K562 (cell line): ENCODE data around the gene ZFAND2B. TPM values are rescaled to one million over a fixed set of nuclear protein-coding genes. Genes with fewer than 3 reads are reported as not detected.

Source experiments
- ATAC-seq: fragments of 200-7000 bp; cut with Tn5 transposase; 3 replicates; pipeline ENCODE4 v1.9.1; 2020; ENCODE audit warnings: moderate library complexity
- BruUV-seq: library from RNA; stranded (reverse); fragments of 400-500 nt; replicated peaks from 2 replicates; lab custom pipeline; 2021; lab: Mats Ljungman, UMichigan
- CTCF ChIA-PET: fragments of 300-600 bp; formaldehyde crosslinking; extraction: SDS; loops from one replicate; lab custom pipeline; 2021; ENCODE audit warnings: low intra/inter-chr PET ratio; lab: Yijun Ruan, JAX
- POLR2A ChIA-PET: fragments of 300-600, 350-650 bp; sonication (Branson Sonifier 250); formaldehyde crosslinking; extraction: SDS; loops from one replicate; lab custom pipeline; 2021; ENCODE audit warnings: antibody characterized with exemption, inconsistent platforms; lab: Yijun Ruan, JAX
- DNase-seq, 4 experiments: peaks; one replicate each; pipeline versions ENCODE4 v3.0.0 to v3.0.0-alpha.2; 2011 to 2018; ENCODE audit warnings: low spot score in 3 of 4, mixed read lengths in 3 of 4; ENCODE audit errors: extremely low read depth in 1 of 4
- FAIRE-seq: peaks from 2 replicates; lab custom pipeline; 2011; peaks lifted over from hg19 to GRCh38; lab: Jason Lieb, UNC
- H2AFZ ChIP-seq: 2 replicates; pipeline ENCODE4 v1.6.0; 2011; ENCODE audit warnings: low read depth, low read length, control low read depth, inconsistent platforms
- H3K27ac ChIP-seq: fragments of 200-600 bp; 3 replicates; pipeline ENCODE4 v1.8.0; 2011; ENCODE audit warnings: low read depth, mild to moderate bottlenecking, control low read depth, inconsistent platforms, low read length, moderate library complexity, mixed read lengths; ENCODE audit errors: extremely low read depth
- H3K27me3 ChIP-seq, 2 experiments: fragments of 300-600 bp in 1 of 2; 2 replicates in 1 of 2; 3 replicates in 1 of 2; pipeline versions ENCODE4 v1.6.0 to v1.8.0; 2011; ENCODE audit warnings: inconsistent platforms in 2 of 2, low read length in 2 of 2, mild to moderate bottlenecking in 1 of 2, mixed read lengths in 1 of 2, moderate library complexity in 1 of 2; ENCODE audit not compliant: control insufficient read depth in 2 of 2, insufficient read depth in 2 of 2
- H3K36me3 ChIP-seq: fragments of 300-600 bp; 3 replicates; pipeline ENCODE4 v1.8.0; 2011; ENCODE audit warnings: mild to moderate bottlenecking, low read length, inconsistent platforms; ENCODE audit not compliant: control insufficient read depth, insufficient read depth
- H3K4me1 ChIP-seq, 2 experiments: fragments of 200-600 bp in 1 of 2; replicated peaks in 1 of 2; 2 replicates in 1 of 2; 3 replicates in 1 of 2; pipeline versions ENCODE4 v1.5.1 to v1.8.0; 2011; ENCODE audit warnings: inconsistent platforms in 2 of 2, low read length in 2 of 2, mild to moderate bottlenecking in 1 of 2, mixed read lengths in 1 of 2, moderate library complexity in 1 of 2; ENCODE audit not compliant: control insufficient read depth in 2 of 2, insufficient read depth in 2 of 2
- H3K4me2 ChIP-seq: 2 replicates; pipeline ENCODE4 v1.6.1; 2011; ENCODE audit warnings: low read length, control low read depth, inconsistent platforms, mixed read lengths; ENCODE audit not compliant: insufficient read depth
- H3K4me3 ChIP-seq: fragments of 200-600 bp; sonication (generic), shearing (Covaris generic); 2 replicates; pipeline ENCODE4 v1.5.1; 2016; ENCODE audit warnings: control low read depth, inconsistent platforms
- H3K79me2 ChIP-seq: fragments of 200-600 bp; 3 replicates; pipeline ENCODE4 v1.8.0; 2011; ENCODE audit warnings: low read length, inconsistent platforms; ENCODE audit not compliant: control insufficient read depth, insufficient read depth
- H3K9ac ChIP-seq, 2 experiments: 2 replicates each; pipeline versions ENCODE4 v1.6.0 to v1.6.1; 2011; ENCODE audit warnings: low read depth in 2 of 2, low read length in 2 of 2, control low read depth in 1 of 2, inconsistent platforms in 1 of 2, mild to moderate bottlenecking in 1 of 2, mixed read lengths in 1 of 2; ENCODE audit not compliant: insufficient read depth in 1 of 2
- H3K9me1 ChIP-seq: one replicate; pipeline ENCODE4 v1.6.0; 2011; ENCODE audit warnings: inconsistent platforms, mild to moderate bottlenecking, low read length, moderate library complexity; ENCODE audit not compliant: control insufficient read depth, insufficient read depth
- H3K9me3 ChIP-seq: replicated peaks from 2 replicates; pipeline ENCODE4 v1.5.1; 2011; ENCODE audit warnings: low read depth, low read length, inconsistent platforms; ENCODE audit not compliant: control insufficient read depth, insufficient read depth
- H4K20me1 ChIP-seq: replicated peaks from 2 replicates; pipeline ENCODE4 v1.6.1; 2011; ENCODE audit warnings: low read length, inconsistent platforms, mixed read lengths; ENCODE audit not compliant: control insufficient read depth, insufficient read depth
- BHLHE40 ChIP-seq: IDR thresholded peaks from 2 replicates; pipeline ENCODE4 v1.6.1; 2011; ENCODE audit warnings: low read length, improper control_type of control experiment
- EWSR1 ChIP-seq: fragments of 450-650 bp; IDR thresholded peaks from 2 replicates; pipeline ENCODE4 v1.6.1; 2018; ENCODE audit warnings: borderline replicate concordance, mild to moderate bottlenecking, low read depth, moderate library complexity; ENCODE audit not compliant: partially characterized antibody
- HDAC3 ChIP-seq: fragments of 450-650 bp; IDR thresholded peaks from 2 replicates; pipeline ENCODE4 v1.6.1; 2018; ENCODE audit warnings: borderline replicate concordance, mild to moderate bottlenecking, moderate library complexity; ENCODE audit not compliant: partially characterized antibody
- KAT2B ChIP-seq: IDR thresholded peaks from one replicate; pipeline ENCODE4 v1.6.1; 2012; ENCODE audit warnings: low read depth, mild to moderate bottlenecking, control low read depth, inconsistent platforms, low read length, moderate library complexity
- MAFF ChIP-seq: IDR thresholded peaks from 2 replicates; pipeline ENCODE4 v1.6.1; 2012; ENCODE audit warnings: low read length, improper control_type of control experiment
- MXD1 ChIP-seq: fragments of 250-450 bp; sonication (Bioruptor Pico); IDR thresholded peaks from 2 replicates; pipeline ENCODE4 v1.8.0; 2021; ENCODE audit warnings: borderline replicate concordance, mild to moderate bottlenecking, moderate library complexity; ENCODE audit not compliant: poor library complexity, severe bottlenecking
- PHB ChIP-seq: fragments of 250-450 bp; sonication (Bioruptor Pico); IDR thresholded peaks from 2 replicates; pipeline ENCODE4 v1.5.0; 2021
- POU5F1 ChIP-seq: fragments of 150-350 bp; IDR thresholded peaks from 2 replicates; pipeline ENCODE4 v1.6.1; 2014; ENCODE audit warnings: borderline replicate concordance, low read length, low read depth, mild to moderate bottlenecking; ENCODE audit not compliant: partially characterized antibody
- RNF219 ChIP-seq: fragments of 250-450 bp; sonication (Bioruptor Pico); IDR thresholded peaks from 2 replicates; pipeline ENCODE4 v1.5.0; 2022; ENCODE audit warnings: mild to moderate bottlenecking
- SFPQ ChIP-seq: fragments of 200-400 bp; formaldehyde crosslinking; IDR thresholded peaks from 2 replicates; pipeline ENCODE4 v1.6.1; 2017; ENCODE audit warnings: mild to moderate bottlenecking, low read depth, low read length, moderate library complexity
- ZFPM2 ChIP-seq: fragments of 250-450 bp; sonication (Bioruptor Pico); IDR thresholded peaks from 2 replicates; pipeline ENCODE4 v1.5.1; 2022; ENCODE audit warnings: mild to moderate bottlenecking
- ZNF280B ChIP-seq: fragments of 250-450 bp; sonication (Bioruptor Pico); IDR thresholded peaks from 2 replicates; pipeline ENCODE4 v1.5.1; 2021; ENCODE audit warnings: mild to moderate bottlenecking
- ZNF354B ChIP-seq: fragments of 250-450 bp; sonication (Bioruptor Pico); IDR thresholded peaks from 2 replicates; pipeline ENCODE4 v1.4.0; 2020
- ZNF699 ChIP-seq: fragments of 250-450 bp; sonication (Bioruptor Pico); IDR thresholded peaks from 2 replicates; pipeline ENCODE4 v1.8.0; 2021; ENCODE audit warnings: mild to moderate bottlenecking, moderate library complexity; ENCODE audit not compliant: insufficient replicate concordance
- WGBS: fragments of 100-300 bp; shearing (Covaris generic); methylation state at CpG from one replicate; pipeline ENCODE4 v1.1.6; 2016; ENCODE audit warnings: low coverage, mixed read lengths; ENCODE audit not compliant: insufficient coverage; ENCODE audit errors: missing lambda C conversion rate; 5-methylcytosine and 5-hydroxymethylcytosine counted together
- in situ Hi-C: fragments of 300-500 bp; cut with MboI; formaldehyde crosslinking; loops from 4 replicates; pipeline ENCODE4 v1.15.0; 2018; ENCODE audit warnings: inconsistent platforms, mixed read lengths
- intact Hi-C: fragments of 100-400 bp; cut with micrococcal nuclease; formaldehyde crosslinking; loops from 2 replicates; pipeline ENCODE4 v1.14.2; 2022
- polyA plus RNA-seq, 8 experiments: library from polyadenylated mRNA; depleted of rRNA in 4 of 8; stranded (reverse) in 5 of 8; unstranded in 3 of 8; fragments of >200 nt; fragmentation: Nextera tagmentation in 2 of 8; fragmentation: Illumina TruSeq in 1 of 8; extraction: Ambion mirVana in 2 of 8; extraction: Trizol in 1 of 8; gene quantifications; 2 replicates each; pipeline versions ENCODE4 v1.2.1 to v1.2.3, GENCODE V29; 2011 to 2014; ENCODE audit warnings: inconsistent platforms in 1 of 8, missing spikeins in 1 of 8
- total RNA-seq, 7 experiments: library from RNA; depleted of rRNA in 6 of 7; stranded (reverse); fragments of >200 nt in 6 of 7; fragmentation: Illumina TruSeq in 2 of 7; extraction: Trizol in 2 of 7; gene quantifications; 2 replicates each; pipeline versions ENCODE4 v1.2.1 to v1.2.3, GENCODE V29; 2011 to 2021; ENCODE audit warnings: low replicate concordance in 1 of 7
- TF ChIP-seq, protein P1 (sequence below): fragments of 450-650 bp; formaldehyde crosslinking; IDR thresholded peaks from 2 replicates; pipeline ENCODE4 v1.4.0; 2022; ENCODE audit warnings: mild to moderate bottlenecking, moderate library complexity

Gene ZFAND2B
- total and polyA plus RNA-seq, 9 of the 15 experiments (the other 6 are each of a cell fraction or from before 2014, with no cell fraction given), result 9.9 to 33.3 (median 26.1) TPM

- H3K27ac ChIP-seq, result no peak overlapping the region
- DNase-seq (no peak), ATAC-seq (no peak), FAIRE-seq (no peak)
- peaks cover 12% of the 10 kb centered on the region for H3K79me2 ChIP-seq
- peaks cover under 1 to 9% of the 10 kb centered on the region in 2 experiments; a peak in 3 of 5 replicates for H3K4me1 ChIP-seq
- WGBS, result 100% methylated on average over 2 of the region's 2 CpGs
- BruUV-seq, result no TSS peak
- POLR2A ChIA-PET, result no interaction called here
- no peak overlapping the region; a peak in 1 of 4 replicates for H3K9ac ChIP-seq
- intact Hi-C loops, result no loop called here
- H3K36me3 ChIP-seq, result peaks cover 62% of the 10 kb centered on the region; the same call in 2 of the 3 replicates
- no peak for TF ChIP-seq MAFF
- TF ChIP-seq EWSR1, result no peak
- no peak for TF ChIP-seq SFPQ
- no peak for TF ChIP-seq KAT2B
- TF ChIP-seq PHB (CRISPR knock-in tag), result no peak
- no peak for TF ChIP-seq MXD1
- TF ChIP-seq HDAC3, result no peak
- TF ChIP-seq ZNF354B, result no peak
- no peak for TF ChIP-seq BHLHE40
- no peak for TF ChIP-seq RNF219 (CRISPR knock-in tag)
- no peak for TF ChIP-seq ZNF699
- TF ChIP-seq, protein P1, sequence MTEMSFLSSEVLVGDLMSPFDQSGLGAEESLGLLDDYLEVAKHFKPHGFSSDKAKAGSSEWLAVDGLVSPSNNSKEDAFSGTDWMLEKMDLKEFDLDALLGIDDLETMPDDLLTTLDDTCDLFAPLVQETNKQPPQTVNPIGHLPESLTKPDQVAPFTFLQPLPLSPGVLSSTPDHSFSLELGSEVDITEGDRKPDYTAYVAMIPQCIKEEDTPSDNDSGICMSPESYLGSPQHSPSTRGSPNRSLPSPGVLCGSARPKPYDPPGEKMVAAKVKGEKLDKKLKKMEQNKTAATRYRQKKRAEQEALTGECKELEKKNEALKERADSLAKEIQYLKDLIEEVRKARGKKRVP (CRISPR knock-in tag), result no peak
- no peak for TF ChIP-seq ZNF280B (CRISPR knock-in tag)
- no peak for TF ChIP-seq POU5F1
- TF ChIP-seq ZFPM2 (CRISPR knock-in tag), result no peak
- CTCF ChIA-PET, result no interaction called here
- no peaks in the 10 kb centered on the region for H3K9me3 ChIP-seq
- no peaks in the 10 kb centered on the region for H3K9me1 ChIP-seq
- H3K27me3 ChIP-seq, result no peaks in the 10 kb centered on the region
- H2AFZ ChIP-seq, result no peak overlapping the region
- no peak overlapping the region for H3K4me2 ChIP-seq
- no peak overlapping the region for H3K4me3 ChIP-seq
- in situ Hi-C loops, result no loop called here
- no peaks in the 10 kb centered on the region for H4K20me1 ChIP-seq
Measured at GRCh38 chr2:219184121-219184520, 22.5 kb upstream of the ZFAND2B start.
